Metanephros (tissue), 2 donors: ENCODE measurements around the gene FXR2. TPM values are rescaled to one million over a fixed set of nuclear protein-coding genes. Genes with fewer than 3 reads are reported as not detected.

ENCODE experiments used
- small RNA-seq: library from RNA; depleted of rRNA; stranded (forward); fragments of <200 nt; gene quantifications from one replicate; pipeline ENCODE3, GENCODE V24; 2014; ENCODE audit warnings: low replicate concordance
- total RNA-seq: library from RNA; depleted of rRNA; stranded (reverse); fragments of >200 nt; gene quantifications from one replicate; pipeline ENCODE4 v1.2.3, GENCODE V29; 2014

The FXR2 gene
- total RNA-seq: 30.3 TPM

DNA sequence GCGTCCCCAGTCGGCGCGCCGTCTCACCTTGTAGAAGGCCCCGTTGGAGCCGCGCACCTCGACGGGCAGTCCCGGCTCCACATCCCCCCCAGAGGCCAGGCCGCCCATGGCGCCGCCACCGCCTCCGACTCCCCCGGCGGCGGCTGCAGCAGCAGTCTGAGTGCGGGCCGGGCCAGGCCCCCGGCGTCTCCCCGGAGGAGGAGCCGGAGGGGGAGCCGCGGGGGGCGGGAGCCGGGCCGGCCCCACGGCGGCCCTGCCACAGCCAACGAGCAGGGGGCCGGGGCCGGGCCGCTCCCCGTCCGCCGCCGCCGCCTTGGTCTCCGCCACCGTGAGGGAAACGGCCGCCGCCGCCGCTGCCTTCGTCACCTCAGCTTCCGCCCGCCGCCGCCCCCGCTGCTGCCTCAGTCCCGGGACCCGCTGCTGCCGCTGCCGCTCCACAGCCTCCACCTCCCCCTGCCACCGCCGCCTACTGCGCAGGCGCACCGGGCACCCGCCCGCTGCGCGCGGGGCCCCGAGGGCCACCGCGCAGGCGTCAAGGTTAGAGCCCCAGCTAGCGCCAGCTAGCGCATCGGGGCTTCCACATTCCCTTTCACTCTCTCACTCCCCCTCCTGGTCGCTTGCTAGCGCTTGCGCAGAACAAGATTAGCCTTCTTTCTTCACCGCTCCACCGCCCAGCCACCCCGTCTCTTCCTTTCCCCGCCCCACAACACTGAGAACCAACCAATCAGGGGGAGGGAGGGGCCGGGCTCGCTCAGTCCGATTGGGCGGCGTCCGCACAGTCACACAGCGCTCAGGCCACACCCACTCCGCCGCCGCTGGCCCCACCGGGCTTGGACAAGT, at the start of gene FXR2:
TSS of gene FXR2 (minus strand) at position 473 of the 840 bp plus-strand sequence. CDS start at position 108, 365 bp downstream.

DNA sequence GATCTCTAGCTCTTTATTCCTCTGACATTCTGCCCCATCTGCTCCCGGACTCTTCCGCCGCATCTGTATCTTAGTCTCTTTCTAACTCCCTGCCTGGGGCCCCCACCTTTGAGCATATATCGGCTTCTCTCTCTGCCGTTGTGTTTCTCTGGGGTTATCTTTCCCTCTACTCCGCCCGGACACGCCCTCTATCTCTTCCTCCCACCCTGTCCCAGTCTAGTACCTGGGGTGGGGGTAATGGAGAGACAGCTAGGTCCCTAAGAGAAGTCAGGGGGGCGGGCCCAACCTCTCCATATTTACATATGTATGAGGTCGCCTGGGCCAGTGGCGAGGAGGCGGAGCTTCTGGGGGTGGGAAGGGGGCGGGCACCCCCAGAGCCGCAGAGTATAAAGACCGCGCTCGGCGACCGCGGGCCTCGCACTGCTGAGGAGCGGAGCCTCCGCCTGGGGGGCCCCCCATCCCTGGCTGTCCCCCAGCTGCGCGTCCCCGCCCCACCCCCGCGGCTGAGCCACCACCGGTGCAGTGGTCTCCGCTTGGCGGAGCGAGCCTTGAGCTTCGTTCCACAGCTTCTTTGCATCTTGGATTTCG, 35.9 kb upstream of the FXR2 start, which contains the start of gene ATP1B2:
TSS of gene ATP1B2 (plus strand) at position 418 of the 588 bp plus-strand sequence. CDS start 593 bp downstream, outside the sequence.

DNA sequence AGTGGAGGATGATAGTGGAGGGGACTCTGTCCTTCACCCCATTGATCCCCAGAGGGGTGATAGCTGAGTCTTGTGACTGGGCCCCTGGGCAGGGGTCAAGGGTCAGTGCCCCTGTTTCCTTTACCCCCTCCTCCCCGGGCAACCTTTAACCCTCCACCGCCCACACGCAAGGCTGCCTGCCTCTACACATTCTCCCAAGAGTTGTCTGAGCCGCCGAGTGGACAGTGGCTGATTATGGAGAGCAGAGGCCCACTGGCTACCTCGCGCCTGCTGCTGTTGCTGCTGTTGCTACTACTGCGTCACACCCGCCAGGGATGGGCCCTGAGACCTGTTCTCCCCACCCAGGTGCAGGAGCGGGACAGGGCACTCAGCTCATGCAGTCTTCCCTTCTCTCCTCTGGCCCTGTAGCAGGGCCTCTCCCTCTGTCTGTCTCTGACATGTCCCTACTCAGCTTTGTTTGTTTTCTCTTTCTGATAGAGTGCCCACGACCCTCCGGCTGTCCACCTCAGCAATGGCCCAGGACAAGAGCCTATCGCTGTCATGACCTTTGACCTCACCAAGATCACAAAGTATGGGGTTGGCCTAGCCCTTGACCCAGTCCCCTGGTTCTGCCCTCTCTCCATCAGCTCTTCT, 15.4 kb upstream of the FXR2 start, which contains the start of gene SHBG:
TSS of gene SHBG (plus strand) at position 197 of the 633 bp plus-strand sequence. CDS start at position 235, 38 bp downstream.

DNA sequence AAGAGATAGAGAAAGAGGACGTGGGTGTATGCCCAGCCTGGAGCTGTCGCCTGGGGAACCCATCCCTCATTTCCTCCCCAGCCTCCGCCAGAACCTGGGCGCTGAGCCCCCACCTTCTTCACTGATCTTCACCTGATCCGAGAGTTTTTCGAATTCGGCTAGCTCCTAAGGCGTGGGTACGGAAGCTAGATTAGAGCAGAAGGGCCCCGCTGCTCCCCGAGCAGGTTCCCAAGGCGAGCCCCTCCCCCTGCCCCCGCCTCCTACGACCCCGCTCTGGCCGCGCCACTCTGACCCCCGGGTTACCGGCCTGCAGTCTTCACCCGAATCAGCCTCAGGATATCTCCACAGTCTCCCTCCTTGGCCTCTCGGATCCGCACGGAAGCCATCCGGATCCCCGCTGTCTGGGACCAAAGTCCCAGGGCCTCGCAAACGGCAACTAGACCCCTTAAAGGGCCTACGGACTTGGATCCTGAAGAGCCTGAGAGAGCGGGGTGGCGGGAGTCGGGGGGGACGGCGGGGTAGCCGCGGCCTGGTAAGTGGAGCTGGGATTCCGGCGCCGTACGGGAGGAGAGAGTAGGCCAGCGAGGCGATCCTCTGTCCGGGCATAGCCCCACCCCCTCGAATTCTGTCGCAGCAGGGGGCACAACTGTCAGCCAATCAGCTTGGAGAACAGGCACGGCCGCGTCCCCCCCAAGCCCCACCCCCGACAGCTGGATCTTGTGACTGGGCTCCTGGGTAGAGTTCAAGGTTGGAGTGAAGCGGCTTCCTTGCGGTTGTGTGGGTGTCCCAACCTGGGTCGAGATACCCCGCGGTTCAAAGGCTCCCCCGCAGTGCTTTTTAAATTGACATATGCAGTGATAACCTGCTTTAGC, 12.8 kb upstream of the FXR2 start, which contains the start of gene SAT2:
TSS of gene SAT2 (minus strand) at position 572 of the 872 bp plus-strand sequence. CDS start at position 386, 186 bp downstream.

DNA sequence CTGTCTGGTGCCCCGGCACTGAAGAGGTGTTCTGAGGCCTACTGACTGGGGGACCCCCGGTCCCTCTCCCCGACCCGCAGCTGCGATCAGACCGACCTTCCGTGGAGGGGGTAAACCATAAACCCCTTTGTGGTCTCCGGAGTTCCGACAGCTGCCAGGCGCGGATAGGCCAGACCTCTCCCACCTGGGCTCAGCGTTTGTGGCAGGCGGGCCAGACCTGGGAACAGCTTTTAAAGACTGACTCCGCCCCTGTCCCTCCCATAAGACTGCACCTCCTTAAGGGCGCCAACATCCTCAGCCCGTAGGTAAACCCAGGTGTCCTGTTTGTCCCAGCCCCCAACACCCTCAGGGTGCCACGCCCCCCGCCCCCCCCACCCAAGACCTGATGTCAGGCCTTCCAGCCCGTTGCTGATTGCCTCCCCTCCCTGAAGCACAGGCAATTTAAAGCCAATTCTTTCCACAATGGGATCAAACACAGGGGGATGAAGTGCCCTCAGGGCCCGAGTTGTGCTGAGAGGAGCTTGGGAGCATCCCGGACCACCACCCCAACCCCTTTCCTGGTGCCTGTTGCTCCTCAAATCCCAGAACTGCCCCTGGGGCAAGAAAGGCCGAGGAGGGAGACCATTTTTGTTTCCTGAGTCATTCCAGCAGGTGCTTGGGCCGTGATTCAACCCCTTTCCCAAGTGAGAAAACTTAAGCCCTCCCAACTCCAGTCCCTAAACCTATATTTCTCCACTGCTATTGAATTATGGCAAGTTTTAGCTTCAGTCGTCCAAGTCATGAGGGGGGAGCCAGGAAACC, 24.6 kb downstream of the FXR2 start, which contains the start of gene SOX15:
TSS of gene SOX15 (minus strand) at position 204 of the 801 bp plus-strand sequence. CDS start 418 bp downstream, outside the sequence.

DNA sequence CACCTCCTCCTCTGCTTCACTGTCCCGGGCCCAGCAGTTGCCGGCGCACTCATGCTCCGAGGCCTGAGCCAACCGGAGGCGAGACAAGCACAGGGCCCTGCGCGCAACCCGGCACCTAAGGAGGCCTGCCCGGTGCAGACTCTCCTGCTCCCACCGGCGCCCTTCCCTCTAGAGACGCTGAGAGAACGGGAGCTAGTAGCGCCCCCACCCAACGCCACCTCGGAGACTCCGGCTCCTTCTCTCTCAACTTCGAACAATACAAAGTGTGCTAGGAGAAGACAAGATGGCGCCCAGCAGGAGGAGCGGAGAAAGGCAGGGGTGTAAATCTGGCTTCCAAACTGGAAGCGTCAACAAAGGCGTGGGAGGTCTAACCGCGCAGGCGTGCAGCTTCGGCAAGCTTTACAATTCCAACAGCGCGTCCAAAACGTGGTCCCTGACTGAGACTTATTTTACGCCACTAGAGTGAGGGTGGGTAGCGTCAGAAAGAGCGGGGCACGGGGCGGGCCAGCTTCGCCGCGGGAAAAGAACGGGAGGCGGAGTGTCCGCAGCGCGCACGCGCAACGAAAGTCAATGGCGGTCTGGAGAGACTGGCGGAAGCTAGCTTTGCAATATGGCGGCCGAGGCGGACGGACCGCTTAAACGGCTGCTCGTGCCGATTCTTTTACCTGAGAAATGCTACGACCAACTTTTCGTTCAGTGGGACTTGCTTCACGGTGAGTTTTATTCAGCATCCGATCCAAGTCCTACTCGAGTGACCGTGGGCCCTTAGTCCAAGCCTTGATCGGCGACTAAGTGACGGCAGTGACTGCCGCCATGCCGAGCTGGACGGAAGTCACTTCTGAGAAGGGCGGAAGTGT, 31.2 kb downstream of the FXR2 start, which contains the start of gene MPDU1:
TSS of gene MPDU1 (plus strand) at position 600 of the 857 bp plus-strand sequence. CDS start at position 611, 11 bp downstream.

DNA sequence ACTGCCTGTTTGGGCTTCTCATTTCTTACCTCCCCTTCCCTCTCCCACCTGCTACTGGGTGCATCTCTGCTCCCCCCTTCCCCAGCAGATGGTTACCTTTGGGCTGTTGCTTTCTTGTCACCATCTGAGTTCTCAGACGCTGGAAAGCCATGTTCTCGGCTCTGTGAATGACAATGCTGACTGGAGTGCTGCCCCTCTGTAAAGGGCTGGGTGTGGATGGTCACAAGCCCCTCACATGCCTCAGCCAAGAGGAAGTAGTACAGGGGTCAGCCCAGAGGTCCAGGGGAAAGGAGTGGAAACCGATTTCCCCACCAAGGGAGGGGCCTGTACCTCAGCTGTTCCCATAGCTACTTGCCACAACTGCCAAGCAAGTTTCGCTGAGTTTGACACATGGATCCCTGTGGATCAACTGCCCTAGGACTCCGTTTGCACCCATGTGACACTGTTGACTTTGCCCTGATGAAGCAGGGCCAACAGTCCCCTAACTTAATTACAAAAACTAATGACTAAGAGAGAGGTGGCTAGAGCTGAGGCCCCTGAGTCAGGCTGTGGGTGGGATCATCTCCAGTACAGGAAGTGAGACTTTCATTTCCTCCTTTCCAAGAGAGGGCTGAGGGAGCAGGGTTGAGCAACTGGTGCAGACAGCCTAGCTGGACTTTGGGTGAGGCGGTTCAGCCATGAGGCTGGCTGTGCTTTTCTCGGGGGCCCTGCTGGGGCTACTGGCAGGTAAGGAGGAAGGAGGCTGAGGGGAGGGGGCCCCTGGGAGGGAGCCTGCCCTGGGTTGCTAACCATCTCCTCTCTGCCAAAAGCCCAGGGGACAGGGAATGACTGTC, 35.5 kb downstream of the FXR2 start, which contains the start of gene CD68:
TSS of gene CD68 (plus strand) at position 638 of the 833 bp plus-strand sequence. CDS start at position 678, 40 bp downstream.

DNA sequence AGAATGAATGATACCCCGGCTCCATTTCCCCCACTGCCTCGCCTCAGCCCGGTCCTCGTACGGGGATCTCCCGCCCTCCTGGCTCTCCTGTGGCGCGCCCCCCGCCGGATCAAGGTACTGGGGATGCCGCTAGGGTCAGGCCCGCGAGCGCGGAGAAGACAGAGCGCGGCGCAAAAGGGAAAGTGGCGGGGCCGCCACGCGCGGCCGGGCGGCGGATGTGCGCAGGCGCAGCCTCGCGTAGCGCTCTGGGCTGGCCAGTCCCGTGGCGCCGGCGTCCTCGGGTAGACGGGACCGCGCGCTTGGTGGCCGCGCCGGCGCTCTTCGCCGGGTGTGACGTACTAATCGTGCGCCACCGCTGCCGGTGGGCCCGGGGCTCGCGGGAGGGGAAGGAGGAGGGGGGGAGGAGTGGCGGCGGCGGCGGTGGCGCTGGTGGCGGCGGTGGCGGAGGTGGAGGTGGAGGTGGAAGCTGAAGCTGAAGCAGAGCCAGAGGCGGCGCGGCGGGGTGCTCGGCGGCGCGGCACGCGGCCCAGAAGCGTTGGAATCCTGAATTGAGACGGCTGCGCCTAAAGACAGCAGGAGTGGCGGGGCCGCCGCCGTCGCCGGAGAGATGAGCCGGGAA, 53.0 kb downstream of the FXR2 start, which contains the start of gene SENP3:
TSS of gene SENP3 (plus strand) at position 331 of the 619 bp plus-strand sequence. CDS start 1,158 bp downstream, outside the sequence.

DNA sequence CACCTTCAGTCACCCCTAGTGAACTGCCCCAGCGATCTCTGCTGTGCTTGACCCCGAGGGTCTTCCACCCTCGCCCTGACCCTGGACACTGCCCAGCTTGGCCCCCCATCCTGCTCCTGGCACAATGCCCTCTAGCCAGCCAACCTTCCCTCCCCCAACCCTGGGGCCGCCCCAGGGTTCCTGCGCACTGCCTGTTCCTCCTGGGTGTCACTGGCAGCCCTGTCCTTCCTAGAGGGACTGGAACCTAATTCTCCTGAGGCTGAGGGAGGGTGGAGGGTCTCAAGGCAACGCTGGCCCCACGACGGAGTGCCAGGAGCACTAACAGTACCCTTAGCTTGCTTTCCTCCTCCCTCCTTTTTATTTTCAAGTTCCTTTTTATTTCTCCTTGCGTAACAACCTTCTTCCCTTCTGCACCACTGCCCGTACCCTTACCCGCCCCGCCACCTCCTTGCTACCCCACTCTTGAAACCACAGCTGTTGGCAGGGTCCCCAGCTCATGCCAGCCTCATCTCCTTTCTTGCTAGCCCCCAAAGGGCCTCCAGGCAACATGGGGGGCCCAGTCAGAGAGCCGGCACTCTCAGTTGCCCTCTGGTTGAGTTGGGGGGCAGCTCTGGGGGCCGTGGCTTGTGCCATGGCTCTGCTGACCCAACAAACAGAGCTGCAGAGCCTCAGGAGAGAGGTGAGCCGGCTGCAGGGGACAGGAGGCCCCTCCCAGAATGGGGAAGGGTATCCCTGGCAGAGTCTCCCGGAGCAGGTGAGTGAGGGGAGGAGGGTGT, 56.0 kb downstream of the FXR2 start, which contains the start of gene TNFSF13:
TSS of gene TNFSF13 (plus strand) at position 207 of the 776 bp plus-strand sequence. CDS start at position 497, 290 bp downstream.

DNA sequence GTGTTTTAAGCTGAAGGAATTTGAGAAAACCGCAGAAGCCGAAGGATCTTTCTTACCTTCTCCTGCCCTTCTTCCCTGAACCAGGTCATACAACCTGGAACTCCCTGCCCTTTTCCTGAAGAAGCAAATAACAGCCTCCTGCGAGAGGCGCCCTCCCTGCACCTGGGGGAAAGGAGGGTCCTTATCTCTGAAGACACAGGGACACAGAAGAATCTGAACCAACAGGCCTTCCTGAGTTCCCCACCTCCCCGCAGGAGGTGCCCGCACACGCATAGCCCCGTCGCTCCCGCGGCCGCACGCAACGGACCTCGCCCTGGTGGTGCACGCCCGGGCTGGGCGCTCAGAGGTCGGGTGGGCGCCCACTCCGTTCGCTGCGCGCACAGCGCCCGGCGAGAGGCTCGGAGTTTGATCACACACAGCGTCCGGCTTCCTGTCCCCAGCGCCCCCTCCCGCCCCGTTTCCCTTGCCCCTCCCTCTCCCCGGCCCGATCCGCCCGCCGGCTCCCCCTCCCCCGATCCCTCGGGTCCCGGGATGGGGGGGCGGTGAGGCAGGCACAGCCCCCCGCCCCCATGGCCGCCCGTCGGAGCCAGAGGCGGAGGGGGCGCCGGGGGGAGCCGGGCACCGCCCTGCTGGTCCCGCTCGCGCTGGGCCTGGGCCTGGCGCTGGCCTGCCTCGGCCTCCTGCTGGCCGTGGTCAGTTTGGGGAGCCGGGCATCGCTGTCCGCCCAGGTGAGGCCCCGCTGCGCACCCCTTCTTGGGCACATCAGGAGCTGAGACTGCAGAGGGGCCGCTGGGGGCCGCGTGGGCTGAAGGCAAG, 65.9 kb downstream of the FXR2 start, which contains the start of gene TNFSF12:
TSS of gene TNFSF12 (plus strand) at position 474 of the 816 bp plus-strand sequence. CDS start at position 570, 96 bp downstream.

Small RNA genes within 50 kb of the gene (small RNA-seq; reads per million reads assigned to genes)
- gene CD68: not detected
- not detected for gene SNORA48
- gene SNORD10: not detected

Other genes with a start within 250 kb of the FXR2 start
- gene TNK1, start 233.8 kb downstream of the FXR2 start, total RNA-seq: 5.5 TPM
- 23.1 TPM for gene PLSCR3, start 220.4 kb downstream of the FXR2 start, total RNA-seq
- 109 TPM for gene TMEM256, start 210.8 kb downstream of the FXR2 start, total RNA-seq
- gene NLGN2, start 207.1 kb downstream of the FXR2 start, total RNA-seq: 21.3 TPM
- gene SPEM1, start 194.6 kb downstream of the FXR2 start, total RNA-seq: not detected
- not detected for gene SPEM2, start 189.3 kb downstream of the FXR2 start, total RNA-seq
- not detected for gene SPEM3, start 186.0 kb downstream of the FXR2 start, total RNA-seq
- gene TMEM102, start 179.5 kb downstream of the FXR2 start, total RNA-seq: 5.0 TPM
- 4.8 TPM for gene FGF11, start 175.4 kb downstream of the FXR2 start, total RNA-seq
- 21.4 TPM for gene CHRNB1, start 169.8 kb downstream of the FXR2 start, total RNA-seq
- 31.0 TPM for gene ZBTB4, start 135.3 kb downstream of the FXR2 start, total RNA-seq
- not detected for gene SLC35G6, start 133.5 kb downstream of the FXR2 start, total RNA-seq
- gene POLR2A, start 130.5 kb downstream of the FXR2 start, total RNA-seq: 118 TPM
- gene TNFSF12, start 65.8 kb downstream of the FXR2 start, total RNA-seq: 11.6 TPM
- 10.2 TPM for gene TNFSF13, start 56.1 kb downstream of the FXR2 start, total RNA-seq
- gene SENP3, start 53.0 kb downstream of the FXR2 start, total RNA-seq: 58.0 TPM
- gene CD68, start 35.3 kb downstream of the FXR2 start, total RNA-seq: 16.2 TPM
- gene MPDU1, start 31.0 kb downstream of the FXR2 start, total RNA-seq: 49.6 TPM
- gene SOX15, start 24.8 kb downstream of the FXR2 start, total RNA-seq: 1.5 TPM
- 56.3 TPM for gene SAT2, start 12.9 kb upstream of the FXR2 start, total RNA-seq
- 2.6 TPM for gene SHBG, start 15.2 kb upstream of the FXR2 start, total RNA-seq
- 13.1 TPM for gene ATP1B2, start 36.0 kb upstream of the FXR2 start, total RNA-seq
- 47.4 TPM for gene TP53, start 72.6 kb upstream of the FXR2 start, total RNA-seq
- 8.2 TPM for gene WRAP53, start 73.6 kb upstream of the FXR2 start, total RNA-seq
- 8.7 TPM for gene EFNB3, start 90.3 kb upstream of the FXR2 start, total RNA-seq
- gene DNAH2, start 102.8 kb upstream of the FXR2 start, total RNA-seq: 0.47 TPM
- 22.2 TPM for gene KDM6B, start 219.3 kb upstream of the FXR2 start, total RNA-seq
- gene TMEM88, start 240.2 kb upstream of the FXR2 start, total RNA-seq: 21.1 TPM
- gene NAA38, start 242.7 kb upstream of the FXR2 start, total RNA-seq: 139 TPM
- 17.4 TPM for gene CYB5D1, start 243.1 kb upstream of the FXR2 start, total RNA-seq